K562 (cell line): Measurements from ENCODE around the gene ARHGAP25.

Experiments used
- LCOR ChIP-seq: sonication (generic); formaldehyde crosslinking; IDR thresholded peaks from 2 replicates; pipeline ENCODE4 v1.8.0; 2022; ENCODE audit warnings: mild to moderate bottlenecking, missing genetic modification reagents
- SMAD2 ChIP-seq: fragments of 150-350 bp; IDR thresholded peaks from 2 replicates; pipeline ENCODE4 v1.6.1; 2014; ENCODE audit warnings: low read depth, mild to moderate bottlenecking, low read length
- ZSCAN29 ChIP-seq: fragments of 450-650 bp; IDR thresholded peaks from 2 replicates; pipeline ENCODE4 v1.6.1; 2017
- TF ChIP-seq, protein P1 (sequence below): sonication (generic); formaldehyde crosslinking; IDR thresholded peaks from 2 replicates; pipeline ENCODE4 v1.8.0; 2022; ENCODE audit warnings: mild to moderate bottlenecking, missing genetic modification reagents
- TF ChIP-seq, protein P2 (sequence below), 2 experiments: fragments of 450-650 bp; IDR thresholded peaks; 2 replicates each; pipeline ENCODE4 v1.6.1; 2018; ENCODE audit warnings: mild to moderate bottlenecking in 2 of 2, low read depth in 1 of 2; ENCODE audit not compliant: partially characterized antibody in 2 of 2
- TF ChIP-seq, protein P3 (sequence below), 3 experiments: IDR thresholded peaks in 2 of 3; conservative IDR thresholded peaks in 1 of 3; 2 replicates each; pipeline ENCODE4 v1.5.1; 2011 to 2012; ENCODE audit warnings: low read length in 3 of 3, mild to moderate bottlenecking in 3 of 3, control low read depth in 2 of 3, improper control_type of control experiment in 1 of 3, inconsistent platforms in 1 of 3, low read depth in 1 of 3, mixed read lengths in 1 of 3, moderate library complexity in 1 of 3; ENCODE audit not compliant: insufficient read depth in 2 of 3
- TF ChIP-seq, protein P4 (sequence below): fragments of 450-650 bp; IDR thresholded peaks from 2 replicates; pipeline ENCODE4 v1.6.1; 2016

DNA sequence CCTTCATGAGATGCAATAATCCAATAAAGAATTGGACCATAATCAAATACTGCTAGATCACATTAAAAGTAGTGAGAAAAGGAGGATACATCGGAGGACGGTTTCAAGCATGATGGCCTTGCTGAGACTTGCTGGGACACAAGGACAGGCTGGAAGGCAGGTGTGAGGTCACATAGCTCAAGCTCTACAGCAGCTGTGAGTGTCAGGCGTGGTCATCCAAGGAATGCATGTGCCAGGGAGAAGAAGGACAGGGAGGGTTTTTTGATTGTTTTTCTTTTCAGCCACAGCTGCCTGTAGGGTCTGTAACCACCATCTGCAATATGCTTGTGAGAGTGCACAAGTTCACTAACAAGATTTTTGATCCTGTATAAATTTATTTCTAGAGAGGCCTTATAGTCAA is 79.0 kb downstream of the ARHGAP25 start:
- TF ChIP-seq, protein P1, sequence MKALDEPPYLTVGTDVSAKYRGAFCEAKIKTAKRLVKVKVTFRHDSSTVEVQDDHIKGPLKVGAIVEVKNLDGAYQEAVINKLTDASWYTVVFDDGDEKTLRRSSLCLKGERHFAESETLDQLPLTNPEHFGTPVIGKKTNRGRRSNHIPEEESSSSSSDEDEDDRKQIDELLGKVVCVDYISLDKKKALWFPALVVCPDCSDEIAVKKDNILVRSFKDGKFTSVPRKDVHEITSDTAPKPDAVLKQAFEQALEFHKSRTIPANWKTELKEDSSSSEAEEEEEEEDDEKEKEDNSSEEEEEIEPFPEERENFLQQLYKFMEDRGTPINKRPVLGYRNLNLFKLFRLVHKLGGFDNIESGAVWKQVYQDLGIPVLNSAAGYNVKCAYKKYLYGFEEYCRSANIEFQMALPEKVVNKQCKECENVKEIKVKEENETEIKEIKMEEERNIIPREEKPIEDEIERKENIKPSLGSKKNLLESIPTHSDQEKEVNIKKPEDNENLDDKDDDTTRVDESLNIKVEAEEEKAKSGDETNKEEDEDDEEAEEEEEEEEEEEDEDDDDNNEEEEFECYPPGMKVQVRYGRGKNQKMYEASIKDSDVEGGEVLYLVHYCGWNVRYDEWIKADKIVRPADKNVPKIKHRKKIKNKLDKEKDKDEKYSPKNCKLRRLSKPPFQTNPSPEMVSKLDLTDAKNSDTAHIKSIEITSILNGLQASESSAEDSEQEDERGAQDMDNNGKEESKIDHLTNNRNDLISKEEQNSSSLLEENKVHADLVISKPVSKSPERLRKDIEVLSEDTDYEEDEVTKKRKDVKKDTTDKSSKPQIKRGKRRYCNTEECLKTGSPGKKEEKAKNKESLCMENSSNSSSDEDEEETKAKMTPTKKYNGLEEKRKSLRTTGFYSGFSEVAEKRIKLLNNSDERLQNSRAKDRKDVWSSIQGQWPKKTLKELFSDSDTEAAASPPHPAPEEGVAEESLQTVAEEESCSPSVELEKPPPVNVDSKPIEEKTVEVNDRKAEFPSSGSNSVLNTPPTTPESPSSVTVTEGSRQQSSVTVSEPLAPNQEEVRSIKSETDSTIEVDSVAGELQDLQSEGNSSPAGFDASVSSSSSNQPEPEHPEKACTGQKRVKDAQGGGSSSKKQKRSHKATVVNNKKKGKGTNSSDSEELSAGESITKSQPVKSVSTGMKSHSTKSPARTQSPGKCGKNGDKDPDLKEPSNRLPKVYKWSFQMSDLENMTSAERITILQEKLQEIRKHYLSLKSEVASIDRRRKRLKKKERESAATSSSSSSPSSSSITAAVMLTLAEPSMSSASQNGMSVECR (CRISPR knock-in tag) = no peak
- TF ChIP-seq LCOR (no peak), ZSCAN29 (no peak), SMAD2 (no peak)
- TF ChIP-seq, protein P2, sequence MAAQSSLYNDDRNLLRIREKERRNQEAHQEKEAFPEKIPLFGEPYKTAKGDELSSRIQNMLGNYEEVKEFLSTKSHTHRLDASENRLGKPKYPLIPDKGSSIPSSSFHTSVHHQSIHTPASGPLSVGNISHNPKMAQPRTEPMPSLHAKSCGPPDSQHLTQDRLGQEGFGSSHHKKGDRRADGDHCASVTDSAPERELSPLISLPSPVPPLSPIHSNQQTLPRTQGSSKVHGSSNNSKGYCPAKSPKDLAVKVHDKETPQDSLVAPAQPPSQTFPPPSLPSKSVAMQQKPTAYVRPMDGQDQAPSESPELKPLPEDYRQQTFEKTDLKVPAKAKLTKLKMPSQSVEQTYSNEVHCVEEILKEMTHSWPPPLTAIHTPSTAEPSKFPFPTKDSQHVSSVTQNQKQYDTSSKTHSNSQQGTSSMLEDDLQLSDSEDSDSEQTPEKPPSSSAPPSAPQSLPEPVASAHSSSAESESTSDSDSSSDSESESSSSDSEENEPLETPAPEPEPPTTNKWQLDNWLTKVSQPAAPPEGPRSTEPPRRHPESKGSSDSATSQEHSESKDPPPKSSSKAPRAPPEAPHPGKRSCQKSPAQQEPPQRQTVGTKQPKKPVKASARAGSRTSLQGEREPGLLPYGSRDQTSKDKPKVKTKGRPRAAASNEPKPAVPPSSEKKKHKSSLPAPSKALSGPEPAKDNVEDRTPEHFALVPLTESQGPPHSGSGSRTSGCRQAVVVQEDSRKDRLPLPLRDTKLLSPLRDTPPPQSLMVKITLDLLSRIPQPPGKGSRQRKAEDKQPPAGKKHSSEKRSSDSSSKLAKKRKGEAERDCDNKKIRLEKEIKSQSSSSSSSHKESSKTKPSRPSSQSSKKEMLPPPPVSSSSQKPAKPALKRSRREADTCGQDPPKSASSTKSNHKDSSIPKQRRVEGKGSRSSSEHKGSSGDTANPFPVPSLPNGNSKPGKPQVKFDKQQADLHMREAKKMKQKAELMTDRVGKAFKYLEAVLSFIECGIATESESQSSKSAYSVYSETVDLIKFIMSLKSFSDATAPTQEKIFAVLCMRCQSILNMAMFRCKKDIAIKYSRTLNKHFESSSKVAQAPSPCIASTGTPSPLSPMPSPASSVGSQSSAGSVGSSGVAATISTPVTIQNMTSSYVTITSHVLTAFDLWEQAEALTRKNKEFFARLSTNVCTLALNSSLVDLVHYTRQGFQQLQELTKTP (IDR thresholded peaks at IDR 0.05; ENCODE audit: low read depth in 1 of 2, partially characterized antibody in 2 of 2) = no peak
- TF ChIP-seq, protein P3, sequence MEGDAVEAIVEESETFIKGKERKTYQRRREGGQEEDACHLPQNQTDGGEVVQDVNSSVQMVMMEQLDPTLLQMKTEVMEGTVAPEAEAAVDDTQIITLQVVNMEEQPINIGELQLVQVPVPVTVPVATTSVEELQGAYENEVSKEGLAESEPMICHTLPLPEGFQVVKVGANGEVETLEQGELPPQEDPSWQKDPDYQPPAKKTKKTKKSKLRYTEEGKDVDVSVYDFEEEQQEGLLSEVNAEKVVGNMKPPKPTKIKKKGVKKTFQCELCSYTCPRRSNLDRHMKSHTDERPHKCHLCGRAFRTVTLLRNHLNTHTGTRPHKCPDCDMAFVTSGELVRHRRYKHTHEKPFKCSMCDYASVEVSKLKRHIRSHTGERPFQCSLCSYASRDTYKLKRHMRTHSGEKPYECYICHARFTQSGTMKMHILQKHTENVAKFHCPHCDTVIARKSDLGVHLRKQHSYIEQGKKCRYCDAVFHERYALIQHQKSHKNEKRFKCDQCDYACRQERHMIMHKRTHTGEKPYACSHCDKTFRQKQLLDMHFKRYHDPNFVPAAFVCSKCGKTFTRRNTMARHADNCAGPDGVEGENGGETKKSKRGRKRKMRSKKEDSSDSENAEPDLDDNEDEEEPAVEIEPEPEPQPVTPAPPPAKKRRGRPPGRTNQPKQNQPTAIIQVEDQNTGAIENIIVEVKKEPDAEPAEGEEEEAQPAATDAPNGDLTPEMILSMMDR (IDR thresholded peaks at IDR 0.05 in 2 of 3, conservative IDR thresholded peaks at IDR 0.05 in 1 of 3; ENCODE audit: insufficient read depth in 2 of 3, low read depth in 1 of 3, low read length in 3 of 3) = no peak
- TF ChIP-seq, protein P4, sequence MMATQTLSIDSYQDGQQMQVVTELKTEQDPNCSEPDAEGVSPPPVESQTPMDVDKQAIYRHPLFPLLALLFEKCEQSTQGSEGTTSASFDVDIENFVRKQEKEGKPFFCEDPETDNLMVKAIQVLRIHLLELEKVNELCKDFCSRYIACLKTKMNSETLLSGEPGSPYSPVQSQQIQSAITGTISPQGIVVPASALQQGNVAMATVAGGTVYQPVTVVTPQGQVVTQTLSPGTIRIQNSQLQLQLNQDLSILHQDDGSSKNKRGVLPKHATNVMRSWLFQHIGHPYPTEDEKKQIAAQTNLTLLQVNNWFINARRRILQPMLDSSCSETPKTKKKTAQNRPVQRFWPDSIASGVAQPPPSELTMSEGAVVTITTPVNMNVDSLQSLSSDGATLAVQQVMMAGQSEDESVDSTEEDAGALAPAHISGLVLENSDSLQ = no peak
